HepG2 (cell line): Measurements from ENCODE around the gene ARTN. TPM values are rescaled to one million over a fixed set of nuclear protein-coding genes. Genes with fewer than 3 reads are reported as not detected.

Experiments used
- BORCS8-MEF2B ChIP-seq: sonication (generic); formaldehyde crosslinking; IDR thresholded peaks from 2 replicates; pipeline ENCODE4 v1.8.0; 2022; ENCODE audit warnings: mild to moderate bottlenecking, missing genetic modification reagents
- CCAR2 ChIP-seq: fragments of 200-400 bp; formaldehyde crosslinking; optimal IDR thresholded peaks from 2 replicates; pipeline ENCODE3; 2018; ENCODE audit warnings: low read depth, mild to moderate bottlenecking, low read length, moderate library complexity
- GPBP1L1 ChIP-seq: sonication (generic); formaldehyde crosslinking; IDR thresholded peaks from 2 replicates; pipeline ENCODE4 v1.5.0; 2020; ENCODE audit warnings: mild to moderate bottlenecking, missing genetic modification reagents
- HOXA7 ChIP-seq: sonication (generic); formaldehyde crosslinking; IDR thresholded peaks from 2 replicates; pipeline ENCODE4 v1.8.1; 2022; ENCODE audit warnings: mild to moderate bottlenecking, missing genetic modification reagents, moderate library complexity
- IKZF1 ChIP-seq: fragments of 450-650 bp; IDR thresholded peaks from 2 replicates; pipeline ENCODE4 v1.7.1; 2016
- IKZF4 ChIP-seq: sonication (generic); formaldehyde crosslinking; IDR thresholded peaks from 2 replicates; pipeline ENCODE4 v1.5.1; 2020; ENCODE audit warnings: borderline replicate concordance, mild to moderate bottlenecking, low read depth, missing genetic modification reagents; ENCODE audit errors: not compliant biosample characterization
- NFAT5 ChIP-seq: sonication (generic); formaldehyde crosslinking; IDR thresholded peaks from 2 replicates; pipeline ENCODE4 v1.4.0; 2020; ENCODE audit warnings: missing genetic modification reagents
- NFE2L1 ChIP-seq: sonication (generic); formaldehyde crosslinking; IDR thresholded peaks from 2 replicates; pipeline ENCODE4 v1.4.0; 2020; ENCODE audit warnings: missing genetic modification reagents, mild to moderate bottlenecking, borderline replicate concordance
- PHF5A ChIP-seq: IDR thresholded peaks from one replicate; pipeline ENCODE4 v1.6.1; 2018; ENCODE audit warnings: low read depth, missing genetic modification reagents; ENCODE audit not compliant: unreplicated experiment
- SSRP1 ChIP-seq: IDR thresholded peaks from 2 replicates; pipeline ENCODE4 v1.6.1; 2016; ENCODE audit warnings: control low read depth
- TMF1 ChIP-seq: sonication (generic); formaldehyde crosslinking; IDR thresholded peaks from 2 replicates; pipeline ENCODE4 v1.8.1; 2022; ENCODE audit warnings: low read depth, missing genetic modification reagents
- USF2 ChIP-seq, 2 experiments: sonication (generic) in 1 of 2; formaldehyde crosslinking in 1 of 2; IDR thresholded peaks; 2 replicates each; pipeline versions ENCODE4 v1.5.1 to v1.6.1; 2011 to 2020; ENCODE audit warnings: borderline replicate concordance in 1 of 2, low read depth in 1 of 2, low read length in 1 of 2, mild to moderate bottlenecking in 1 of 2, missing genetic modification reagents in 1 of 2, moderate library complexity in 1 of 2
- ZFP82 ChIP-seq: sonication (generic); formaldehyde crosslinking; IDR thresholded peaks from 2 replicates; pipeline ENCODE4 v1.5.1; 2020; ENCODE audit warnings: mild to moderate bottlenecking, missing genetic modification reagents, borderline replicate concordance
- ZFX ChIP-seq: sonication (generic); formaldehyde crosslinking; IDR thresholded peaks from 2 replicates; pipeline ENCODE4 v1.4.0; 2020; ENCODE audit warnings: mild to moderate bottlenecking, low read depth, missing genetic modification reagents, moderate library complexity
- ZNF30 ChIP-seq: sonication (generic); formaldehyde crosslinking; IDR thresholded peaks from 2 replicates; pipeline ENCODE4 v1.5.0; 2020; ENCODE audit warnings: mild to moderate bottlenecking, missing genetic modification reagents
- ZNF34 ChIP-seq: sonication (generic); formaldehyde crosslinking; IDR thresholded peaks from 2 replicates; pipeline ENCODE4 v1.4.0; 2020; ENCODE audit warnings: mild to moderate bottlenecking, missing genetic modification reagents, borderline replicate concordance
- ZNF530 ChIP-seq: sonication (generic); formaldehyde crosslinking; IDR thresholded peaks from 2 replicates; pipeline ENCODE4 v1.5.0; 2020; ENCODE audit warnings: low read depth, mild to moderate bottlenecking, missing genetic modification reagents
- ZNF737 ChIP-seq: sonication (generic); formaldehyde crosslinking; IDR thresholded peaks from 2 replicates; pipeline ENCODE4 v1.5.0; 2020; ENCODE audit warnings: missing genetic modification reagents, mild to moderate bottlenecking, borderline replicate concordance
- ZSCAN12 ChIP-seq: sonication (generic); formaldehyde crosslinking; IDR thresholded peaks from 2 replicates; pipeline ENCODE4 v1.9.0; 2021; ENCODE audit warnings: mild to moderate bottlenecking, missing genetic modification reagents
- ZZZ3 ChIP-seq: sonication (generic); formaldehyde crosslinking; IDR thresholded peaks from 2 replicates; pipeline ENCODE4 v1.4.0; 2020; ENCODE audit warnings: missing genetic modification reagents, mild to moderate bottlenecking, borderline replicate concordance
- polyA plus RNA-seq, 8 experiments: library from polyadenylated mRNA; depleted of rRNA in 3 of 8; stranded (reverse) in 7 of 8; unstranded in 1 of 8; fragments of >200 nt; fragmentation: Illumina TruSeq in 4 of 8; extraction: Trizol in 4 of 8; gene quantifications; 2 replicates each; pipeline versions ENCODE4 v1.2.1 to v1.2.3, GENCODE V29; 2011 to 2016; ENCODE audit warnings: low read depth in 4 of 8, missing spikeins in 1 of 8, mixed read lengths in 1 of 8; ENCODE audit not compliant: insufficient read depth in 1 of 8
- total RNA-seq, 5 experiments: library from RNA; depleted of rRNA; stranded (reverse); fragments of >200 nt; fragmentation: Illumina TruSeq; extraction: Trizol; gene quantifications; 2 replicates each; pipeline ENCODE4 v1.2.3, GENCODE V29; 2016; ENCODE audit warnings: low read depth in 1 of 5

Gene ARTN
- total and polyA plus RNA-seq, 2 of the 13 experiments (the other 11 are each of a cell fraction or from before 2014, with no cell fraction given), result 0.11 to 0.62 TPM

- TF ChIP-seq USF2 (IDR thresholded peaks at IDR 0.05; ENCODE audit: low read depth, low read length) (peak; percentile 99), USF2 (CRISPR knock-in tag; IDR thresholded peaks at IDR 0.05; ENCODE audit: borderline replicate concordance) (peak; percentile 100), IKZF1 (no peak), CCAR2 (no peak), TMF1 (peak; percentile 73; the same call in 1 of the 2 replicates), ZZZ3 (CRISPR knock-in tag) (0 out of 2 replicates have a peak, but pooled peaks have one; percentile 11), BORCS8-MEF2B (CRISPR knock-in tag) (0 out of 2 replicates have a peak, but pooled peaks have one; percentile 45), ZFP82 (CRISPR knock-in tag) (peak; percentile 79), IKZF4 (CRISPR knock-in tag) (no peak), PHF5A (CRISPR knock-in tag) (no peak), ZNF34 (CRISPR knock-in tag) (peak; percentile 49), ZNF737 (no peak), SSRP1 (CRISPR knock-in tag) (no peak), NFE2L1 (CRISPR knock-in tag) (no peak), NFAT5 (CRISPR knock-in tag) (no peak), ZSCAN12 (no peak), GPBP1L1 (CRISPR knock-in tag) (no peak), ZNF530 (CRISPR knock-in tag) (no peak), ZFX (peak; percentile 91), ZNF30 (CRISPR knock-in tag) (no peak; the same call in 1 of the 2 replicates), HOXA7 (CRISPR knock-in tag) (no peak; the same call in 1 of the 2 replicates)
These were observed 41.0 kb downstream of the ARTN start, which contains the start of gene ATP6V0B (continued) for GRCh38 chr1:43974443-43975248.
